T-helper 17 cell (primary cell): ENCODE data around the gene GPR176. TPM values are rescaled to one million over a fixed set of nuclear protein-coding genes. Genes with fewer than 3 reads are reported as not detected.
A peak's percentile ranks its signal among the peaks of the same experiment; 100 is the strongest.

Source experiments
- ATAC-seq: fragments of 150-1000 bp; cut with Tn5 transposase; 2 replicates; pipeline ENCODE4 v1.10.0; 2021; ENCODE audit warnings: mild to moderate bottlenecking, moderate library complexity
- DNase-seq, 3 donors: peaks; one replicate each; pipeline versions ENCODE4 v3.0.0 to v3.0.0-alpha.2; 2020 to 2021
- H3K9me3 ChIP-seq: one replicate; pipeline ENCODE4 v1.7.0; 2013; ENCODE audit warnings: low read length, mild to moderate bottlenecking; ENCODE audit not compliant: control insufficient read depth, poor library complexity, severe bottlenecking
- H3K27ac Mint-ChIP-seq: one replicate; pipeline ENCODE4 v1.8.0; 2022; ENCODE audit warnings: mild to moderate bottlenecking, moderate library complexity, mixed read lengths
- H3K27me3 Mint-ChIP-seq: one replicate; pipeline ENCODE4 v1.8.0; 2022; ENCODE audit warnings: mixed read lengths
- H3K36me3 Mint-ChIP-seq: one replicate; pipeline ENCODE4 v1.8.0; 2022; ENCODE audit warnings: low read depth, mixed read lengths
- H3K4me1 Mint-ChIP-seq: one replicate; pipeline ENCODE4 v1.8.0; 2022; ENCODE audit warnings: mild to moderate bottlenecking, mixed read lengths
- H3K4me3 Mint-ChIP-seq: one replicate; pipeline ENCODE4 v1.8.0; 2022; ENCODE audit warnings: mild to moderate bottlenecking, moderate library complexity, mixed read lengths
- total RNA-seq, 4 donors: library from RNA in 2 of 4; stranded (reverse) in 2 of 4; gene quantifications; one replicate each; pipeline ENCODE4 v1.2.3 and lab custom pipeline; 2022 to 2026

GPR176 gene
- total RNA-seq, 2 donors from 2014 or later, result not detected

GRCh38 chr15:39880718-39881387 lies 39.2 kb downstream of the GPR176 start:
- ATAC-seq (no peak), DNase-seq (no peak)
- Mint-ChIP-seq H3K4me1 (no peaks in the 10 kb centered on the region), H3K36me3 (no peaks in the 10 kb centered on the region), H3K27ac (no peak overlapping the region), H3K27me3 (peaks cover 23% of the 10 kb centered on the region), H3K4me3 (no peak overlapping the region)
- no peaks in the 10 kb centered on the region for H3K9me3 ChIP-seq

- H3K36me3 Mint-ChIP-seq, result no peaks in the 10 kb centered on the region
- DNase-seq (no peak), ATAC-seq (no peak)
- no peaks in the 10 kb centered on the region for H3K27me3 Mint-ChIP-seq
- H3K4me3 Mint-ChIP-seq, result no peak overlapping the region
- H3K4me1 Mint-ChIP-seq, result no peaks in the 10 kb centered on the region
- no peak overlapping the region for H3K27ac Mint-ChIP-seq
- H3K9me3 ChIP-seq, result no peaks in the 10 kb centered on the region
Measured at GRCh38 chr15:39878406-39878785, 41.7 kb downstream of the GPR176 start.

- Mint-ChIP-seq H3K27ac (no peak overlapping the region), H3K27me3 (peaks cover 1% of the 10 kb centered on the region), H3K4me1 (no peaks in the 10 kb centered on the region), H3K36me3 (no peaks in the 10 kb centered on the region), H3K4me3 (no peak overlapping the region)
- peak; percentile 58 for ATAC-seq
- H3K9me3 ChIP-seq, result no peaks in the 10 kb centered on the region
- no peak for DNase-seq
Measured at GRCh38 chr15:39874890-39875549, 45.0 kb downstream of the GPR176 start.

GRCh38 chr15:39873978-39874377 lies 46.1 kb downstream of the GPR176 start:
- H3K4me3 Mint-ChIP-seq, result no peak overlapping the region

GRCh38 chr15:39870537-39870936 lies 49.5 kb downstream of the GPR176 start:
- Mint-ChIP-seq H3K4me1 (no peaks in the 10 kb centered on the region), H3K27me3 (peaks cover 23% of the 10 kb centered on the region), H3K27ac (no peak overlapping the region), H3K4me3 (no peak overlapping the region), H3K36me3 (no peaks in the 10 kb centered on the region)
- DNase-seq, result no peak
- no peak for ATAC-seq
- no peaks in the 10 kb centered on the region for H3K9me3 ChIP-seq

More at GRCh38 chr15:39873978-39874377, 46.1 kb downstream of the GPR176 start:
- Mint-ChIP-seq H3K36me3 (no peaks in the 10 kb centered on the region), H3K4me1 (no peaks in the 10 kb centered on the region), H3K27ac (no peak overlapping the region), H3K27me3 (peaks cover 6% of the 10 kb centered on the region)
- H3K9me3 ChIP-seq, result no peaks in the 10 kb centered on the region
- ATAC-seq, result no peak
- no peak for DNase-seq

GRCh38 chr15:39869858-39870515 lies 50.1 kb downstream of the GPR176 start:
- Mint-ChIP-seq H3K36me3 (no peaks in the 10 kb centered on the region), H3K4me1 (no peaks in the 10 kb centered on the region), H3K4me3 (no peak overlapping the region), H3K27ac (no peak overlapping the region), H3K27me3 (peaks cover 28% of the 10 kb centered on the region)
- no peak for DNase-seq
- no peaks in the 10 kb centered on the region for H3K9me3 ChIP-seq
- no peak for ATAC-seq

GRCh38 chr15:39869254-39869653 lies 50.8 kb downstream of the GPR176 start:
- no peaks in the 10 kb centered on the region for H3K36me3 Mint-ChIP-seq
- no peak for DNase-seq
- peaks cover 35% of the 10 kb centered on the region for H3K27me3 Mint-ChIP-seq
- H3K9me3 ChIP-seq, result no peaks in the 10 kb centered on the region
- H3K4me3 Mint-ChIP-seq, result no peak overlapping the region
- H3K27ac Mint-ChIP-seq, result no peak overlapping the region
- no peak for ATAC-seq
- no peaks in the 10 kb centered on the region for H3K4me1 Mint-ChIP-seq

GRCh38 chr15:39868396-39868795 lies 51.7 kb downstream of the GPR176 start:
- Mint-ChIP-seq H3K36me3 (no peaks in the 10 kb centered on the region), H3K4me3 (no peak overlapping the region), H3K27me3 (peaks cover 41% of the 10 kb centered on the region), H3K4me1 (no peaks in the 10 kb centered on the region), H3K27ac (no peak overlapping the region)
- ATAC-seq (no peak), DNase-seq (no peak)
- no peaks in the 10 kb centered on the region for H3K9me3 ChIP-seq

GRCh38 chr15:39864116-39864515 lies 56.0 kb downstream of the GPR176 start:
- H3K36me3 Mint-ChIP-seq, result no peaks in the 10 kb centered on the region
- H3K4me3 Mint-ChIP-seq, result no peak overlapping the region
- DNase-seq, result no peak
- no peak for ATAC-seq
- H3K4me1 Mint-ChIP-seq, result no peaks in the 10 kb centered on the region
- H3K27me3 Mint-ChIP-seq, result peaks cover 52% of the 10 kb centered on the region
- H3K27ac Mint-ChIP-seq, result no peak overlapping the region
- H3K9me3 ChIP-seq, result no peaks in the 10 kb centered on the region

- Mint-ChIP-seq H3K27ac (no peak overlapping the region), H3K27me3 (peaks cover 43% of the 10 kb centered on the region), H3K36me3 (peaks cover 4% of the 10 kb centered on the region), H3K4me3 (no peak overlapping the region), H3K4me1 (no peaks in the 10 kb centered on the region)
- ATAC-seq (no peak), DNase-seq (no peak)
- no peaks in the 10 kb centered on the region for H3K9me3 ChIP-seq
Measured at GRCh38 chr15:39860871-39861270, 59.2 kb downstream of the GPR176 start.

- peaks cover 4% of the 10 kb centered on the region for H3K36me3 Mint-ChIP-seq
- no peak overlapping the region for H3K27ac Mint-ChIP-seq
- ATAC-seq (no peak), DNase-seq (no peak)
- peaks cover 37% of the 10 kb centered on the region for H3K27me3 Mint-ChIP-seq
- H3K9me3 ChIP-seq, result no peaks in the 10 kb centered on the region
- no peak overlapping the region for H3K4me3 Mint-ChIP-seq
- H3K4me1 Mint-ChIP-seq, result no peaks in the 10 kb centered on the region
Measured at GRCh38 chr15:39860200-39860599, 59.9 kb downstream of the GPR176 start.

- H3K36me3 Mint-ChIP-seq, result peaks cover 4% of the 10 kb centered on the region
- no peaks in the 10 kb centered on the region for H3K4me1 Mint-ChIP-seq
- ATAC-seq, result no peak
- H3K4me3 Mint-ChIP-seq, result no peak overlapping the region
- H3K27ac Mint-ChIP-seq, result no peak overlapping the region
- H3K9me3 ChIP-seq, result no peaks in the 10 kb centered on the region
- H3K27me3 Mint-ChIP-seq, result peaks cover 32% of the 10 kb centered on the region
- DNase-seq, result no peak
Measured at GRCh38 chr15:39859636-39860035, 60.4 kb downstream of the GPR176 start.

GRCh38 chr15:39857132-39857531 lies 62.9 kb downstream of the GPR176 start:
- ATAC-seq (no peak), DNase-seq (no peak)
- Mint-ChIP-seq H3K4me3 (no peak overlapping the region), H3K4me1 (no peaks in the 10 kb centered on the region), H3K27me3 (peaks cover 26% of the 10 kb centered on the region), H3K27ac (no peak overlapping the region), H3K36me3 (peaks cover 4% of the 10 kb centered on the region)
- no peaks in the 10 kb centered on the region for H3K9me3 ChIP-seq
